HepG2 (cell line): ENCODE measurements around the gene AGAP1. TPM values are rescaled to one million over a fixed set of nuclear protein-coding genes. Genes with fewer than 3 reads are reported as not detected.

Source experiments
- ARID2 ChIP-seq: sonication (generic); formaldehyde crosslinking; IDR thresholded peaks from 2 replicates; pipeline ENCODE4 v1.8.1; 2022; ENCODE audit warnings: mild to moderate bottlenecking, missing genetic modification reagents, borderline replicate concordance
- CAMTA2 ChIP-seq: sonication (generic); formaldehyde crosslinking; IDR thresholded peaks from 2 replicates; pipeline ENCODE4 v1.4.0; 2020; ENCODE audit warnings: mild to moderate bottlenecking, missing genetic modification reagents, borderline replicate concordance
- ELF1 ChIP-seq: sonication (generic); formaldehyde crosslinking; IDR thresholded peaks from 2 replicates; pipeline ENCODE4 v1.4.0; 2020; ENCODE audit warnings: missing genetic modification reagents
- FIP1L1 ChIP-seq: fragments of 200-400 bp; formaldehyde crosslinking; IDR thresholded peaks from 2 replicates; pipeline ENCODE4 v1.6.1; 2018; ENCODE audit warnings: low read depth, mild to moderate bottlenecking, low read length, moderate library complexity, borderline replicate concordance; ENCODE audit not compliant: insufficient read depth
- GABPB1 ChIP-seq: IDR thresholded peaks from 2 replicates; pipeline ENCODE4 v1.6.1; 2016; ENCODE audit warnings: mild to moderate bottlenecking, missing genetic modification reagents, moderate library complexity, missing compliant biosample characterization
- NRL ChIP-seq: sonication (generic); formaldehyde crosslinking; IDR thresholded peaks from 2 replicates; pipeline ENCODE4 v1.5.0; 2020; ENCODE audit warnings: missing genetic modification reagents, mild to moderate bottlenecking, moderate library complexity, borderline replicate concordance
- TBP ChIP-seq: sonication (generic); formaldehyde crosslinking; IDR thresholded peaks from 2 replicates; pipeline ENCODE4 v1.5.0; 2020; ENCODE audit warnings: missing genetic modification reagents
- polyA plus RNA-seq, 8 experiments: library from polyadenylated mRNA; depleted of rRNA in 3 of 8; stranded (reverse) in 7 of 8; unstranded in 1 of 8; fragments of >200 nt; fragmentation: Illumina TruSeq in 4 of 8; extraction: Trizol in 4 of 8; gene quantifications; 2 replicates each; pipeline versions ENCODE4 v1.2.1 to v1.2.3, GENCODE V29; 2011 to 2016; ENCODE audit warnings: low read depth in 4 of 8, missing spikeins in 1 of 8, mixed read lengths in 1 of 8; ENCODE audit not compliant: insufficient read depth in 1 of 8
- total RNA-seq, 5 experiments: library from RNA; depleted of rRNA; stranded (reverse); fragments of >200 nt; fragmentation: Illumina TruSeq; extraction: Trizol; gene quantifications; 2 replicates each; pipeline ENCODE4 v1.2.3, GENCODE V29; 2016; ENCODE audit warnings: low read depth in 1 of 5
- TF ChIP-seq, protein P1 (sequence below): sonication (generic); formaldehyde crosslinking; IDR thresholded peaks from 2 replicates; pipeline ENCODE4 v1.4.0; 2020; ENCODE audit warnings: missing genetic modification reagents, borderline replicate concordance
- TF ChIP-seq, protein P2 (sequence below): sonication (generic); formaldehyde crosslinking; conservative IDR thresholded peaks from 2 replicates; pipeline ENCODE4 v1.8.0; 2022; ENCODE audit warnings: missing genetic modification reagents
- TF ChIP-seq, protein P3 (sequence below): IDR thresholded peaks from 2 replicates; pipeline ENCODE4 v1.6.1; 2016; ENCODE audit warnings: control low read depth
- TF ChIP-seq, protein P4 (sequence below): sonication (generic); formaldehyde crosslinking; IDR thresholded peaks from 2 replicates; pipeline ENCODE4 v1.8.1; 2023; ENCODE audit warnings: mild to moderate bottlenecking, moderate library complexity, missing genetic modification reagents

The AGAP1 gene
- total and polyA plus RNA-seq, 2 of the 13 experiments (the other 11 are each of a cell fraction or from before 2014, with no cell fraction given): 21.2 to 32.7 TPM

DNA sequence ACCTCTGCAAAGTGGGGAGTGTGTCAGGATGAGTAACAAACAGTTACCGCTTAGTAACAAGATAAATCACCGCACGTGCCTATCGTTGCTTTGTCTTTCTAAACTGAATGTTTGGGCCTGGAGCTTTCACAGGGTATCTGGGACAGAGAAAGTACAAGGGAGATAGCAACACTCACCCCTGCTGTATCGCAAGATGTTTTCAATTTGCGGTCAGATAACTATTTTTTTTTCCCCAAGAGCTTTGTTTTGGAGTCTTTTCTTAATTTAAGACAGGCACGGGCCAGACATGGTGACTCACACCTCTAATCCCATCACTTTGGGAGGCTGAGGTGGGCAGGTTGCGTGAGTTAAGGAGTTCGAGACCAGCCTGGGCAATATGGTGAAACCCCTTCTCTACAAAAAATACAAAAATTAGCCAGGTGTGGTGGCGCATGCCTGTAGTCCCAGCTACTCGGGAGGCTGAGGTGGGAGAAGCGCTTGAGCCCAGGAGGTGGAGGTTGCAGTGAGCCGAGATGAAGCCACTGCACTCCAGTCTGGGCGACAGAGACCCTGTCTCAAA, 527.7 kb downstream of the AGAP1 start (continued):
- TF ChIP-seq FIP1L1 (no peak), CAMTA2 (CRISPR knock-in tag) (no peak), GABPB1 (CRISPR knock-in tag) (no peak), NRL (CRISPR knock-in tag) (no peak), ARID2 (CRISPR knock-in tag) (no peak), ELF1 (no peak), TBP (CRISPR knock-in tag) (no peak)
- TF ChIP-seq, protein P1, sequence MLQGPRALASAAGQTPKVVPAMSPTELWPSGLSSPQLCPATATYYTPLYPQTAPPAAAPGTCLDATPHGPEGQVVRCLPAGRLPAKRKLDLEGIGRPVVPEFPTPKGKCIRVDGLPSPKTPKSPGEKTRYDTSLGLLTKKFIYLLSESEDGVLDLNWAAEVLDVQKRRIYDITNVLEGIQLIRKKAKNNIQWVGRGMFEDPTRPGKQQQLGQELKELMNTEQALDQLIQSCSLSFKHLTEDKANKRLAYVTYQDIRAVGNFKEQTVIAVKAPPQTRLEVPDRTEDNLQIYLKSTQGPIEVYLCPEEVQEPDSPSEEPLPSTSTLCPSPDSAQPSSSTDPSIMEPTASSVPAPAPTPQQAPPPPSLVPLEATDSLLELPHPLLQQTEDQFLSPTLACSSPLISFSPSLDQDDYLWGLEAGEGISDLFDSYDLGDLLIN (CRISPR knock-in tag): no peak
- TF ChIP-seq, protein P2, sequence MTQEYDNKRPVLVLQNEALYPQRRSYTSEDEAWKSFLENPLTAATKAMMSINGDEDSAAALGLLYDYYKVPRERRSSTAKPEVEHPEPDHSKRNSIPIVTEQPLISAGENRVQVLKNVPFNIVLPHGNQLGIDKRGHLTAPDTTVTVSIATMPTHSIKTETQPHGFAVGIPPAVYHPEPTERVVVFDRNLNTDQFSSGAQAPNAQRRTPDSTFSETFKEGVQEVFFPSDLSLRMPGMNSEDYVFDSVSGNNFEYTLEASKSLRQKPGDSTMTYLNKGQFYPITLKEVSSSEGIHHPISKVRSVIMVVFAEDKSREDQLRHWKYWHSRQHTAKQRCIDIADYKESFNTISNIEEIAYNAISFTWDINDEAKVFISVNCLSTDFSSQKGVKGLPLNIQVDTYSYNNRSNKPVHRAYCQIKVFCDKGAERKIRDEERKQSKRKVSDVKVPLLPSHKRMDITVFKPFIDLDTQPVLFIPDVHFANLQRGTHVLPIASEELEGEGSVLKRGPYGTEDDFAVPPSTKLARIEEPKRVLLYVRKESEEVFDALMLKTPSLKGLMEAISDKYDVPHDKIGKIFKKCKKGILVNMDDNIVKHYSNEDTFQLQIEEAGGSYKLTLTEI (CRISPR knock-in tag): no peak
- TF ChIP-seq, protein P3, sequence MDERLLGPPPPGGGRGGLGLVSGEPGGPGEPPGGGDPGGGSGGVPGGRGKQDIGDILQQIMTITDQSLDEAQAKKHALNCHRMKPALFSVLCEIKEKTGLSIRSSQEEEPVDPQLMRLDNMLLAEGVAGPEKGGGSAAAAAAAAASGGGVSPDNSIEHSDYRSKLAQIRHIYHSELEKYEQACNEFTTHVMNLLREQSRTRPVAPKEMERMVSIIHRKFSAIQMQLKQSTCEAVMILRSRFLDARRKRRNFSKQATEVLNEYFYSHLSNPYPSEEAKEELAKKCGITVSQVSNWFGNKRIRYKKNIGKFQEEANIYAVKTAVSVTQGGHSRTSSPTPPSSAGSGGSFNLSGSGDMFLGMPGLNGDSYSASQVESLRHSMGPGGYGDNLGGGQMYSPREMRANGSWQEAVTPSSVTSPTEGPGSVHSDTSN: no peak
- TF ChIP-seq, protein P4, sequence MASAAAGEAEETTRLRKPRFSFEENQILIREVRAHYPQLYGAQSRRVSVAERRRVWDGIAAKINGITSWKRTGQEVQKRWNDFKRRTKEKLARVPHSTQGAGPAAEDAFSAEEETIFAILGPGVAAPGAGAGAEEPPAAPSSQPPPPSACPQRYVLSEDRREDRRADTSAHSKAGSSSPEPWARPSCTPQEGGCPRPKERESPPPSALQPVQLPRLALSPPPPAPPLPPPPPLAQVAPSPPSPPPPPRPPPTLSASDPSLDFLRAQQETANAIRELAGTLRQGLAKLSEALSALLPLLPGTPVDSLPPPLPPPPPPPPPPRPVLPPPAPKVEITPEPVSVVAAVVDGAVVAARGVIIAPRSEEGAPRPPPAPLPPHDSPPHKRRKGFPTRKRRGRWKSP: no peak
